Daoy (cell line): ENCODE measurements around the gene HVCN1. TPM values are rescaled to one million over a fixed set of nuclear protein-coding genes. Genes with fewer than 3 reads are reported as not detected.
"Not testable (repeated sequence)": the region's sequence is repeated elsewhere in the genome, so short reads cannot be mapped to it uniquely, and the experiment has no call there.

ENCODE experiments used
- DNase-seq: peaks from one replicate; pipeline ENCODE4 v3.0.0-alpha.2; 2015; ENCODE audit warnings: low read depth
- total RNA-seq: library from RNA; depleted of rRNA; stranded (reverse); fragments of >200 nt; shearing (Covaris generic); gene quantifications from 2 replicates; pipeline ENCODE4 v1.2.3, GENCODE V29; 2014

The HVCN1 gene
- total RNA-seq, 1 experiment from 2014 or later, result 0.23 TPM

- no peak for DNase-seq
These were observed 20.3 kb downstream of the HVCN1 start for GRCh38 chr12:110668480-110669192.

DNA sequence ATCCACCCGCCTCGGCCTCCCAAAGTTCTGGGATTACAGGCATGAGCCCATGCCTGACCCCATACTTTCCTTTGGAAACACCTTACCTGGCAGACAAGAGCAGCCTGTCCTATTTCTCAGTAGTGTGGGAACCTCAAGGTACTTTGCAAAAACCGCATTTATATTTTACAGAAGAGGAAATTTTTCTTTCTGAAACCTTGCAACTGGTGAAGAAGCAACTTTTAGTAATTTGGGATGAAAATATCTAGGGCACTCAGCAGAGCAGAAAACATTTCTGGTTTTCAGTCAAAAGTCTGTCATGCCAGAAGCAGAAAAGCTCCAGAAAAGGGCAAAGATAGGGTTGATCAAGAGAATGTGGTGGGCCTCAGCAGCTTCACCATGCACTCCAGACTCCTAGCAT is 21.2 kb downstream of the HVCN1 start:
- DNase-seq, result no peak

- no peak for DNase-seq
These were observed 22.0 kb downstream of the HVCN1 start for GRCh38 chr12:110666892-110667291.

DNA sequence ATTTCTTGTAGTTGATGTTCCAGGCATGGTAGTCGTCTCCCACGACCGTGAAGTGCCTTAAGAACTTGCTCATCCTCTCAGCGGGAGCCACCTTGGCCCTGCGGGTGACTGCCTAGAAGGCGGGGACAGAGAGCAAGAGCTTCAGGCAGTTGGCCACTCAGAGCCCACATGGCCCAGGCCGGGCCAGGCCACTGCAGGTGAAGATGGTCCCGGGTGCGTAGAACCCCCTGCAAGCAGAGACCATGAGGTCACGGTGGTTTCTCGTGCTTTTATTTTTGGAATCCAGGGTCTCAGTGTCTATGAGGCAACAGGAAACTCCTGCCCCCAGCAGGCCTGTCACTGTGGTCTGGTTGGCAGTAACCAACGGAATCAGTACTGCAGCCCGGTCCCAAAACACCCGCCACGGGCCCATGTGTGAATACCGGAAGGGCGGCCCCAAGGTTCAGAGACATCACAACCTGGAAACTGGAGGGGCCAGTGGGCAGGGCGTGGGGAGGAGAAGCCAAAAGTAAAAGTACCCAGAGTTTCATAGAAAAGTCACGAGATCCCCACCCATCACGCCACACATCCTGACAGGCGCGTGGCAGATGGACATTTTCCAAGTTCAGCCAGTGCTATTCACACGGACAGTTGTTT is 27.5 kb downstream of the HVCN1 start:
- DNase-seq, result no peak

DNA sequence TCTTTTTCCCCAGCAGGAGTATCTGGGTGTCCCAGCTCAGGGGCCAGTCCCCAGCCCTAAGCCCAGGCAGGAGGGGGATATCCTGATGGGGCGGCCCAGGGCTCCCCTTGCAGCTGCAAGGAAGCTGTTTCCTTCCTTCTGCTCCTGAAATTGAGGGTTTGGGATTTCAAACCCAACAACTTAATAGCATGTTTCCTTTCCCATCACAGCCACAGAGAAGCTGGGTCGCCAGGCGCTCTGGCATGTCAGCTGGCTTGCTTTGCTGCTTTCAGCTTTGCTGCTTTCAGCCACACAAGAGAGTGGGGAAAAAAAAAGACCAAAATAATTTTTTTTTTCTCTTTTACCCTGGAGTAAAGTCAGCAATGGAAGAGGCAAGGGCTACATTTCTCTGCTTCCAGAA is 30.0 kb downstream of the HVCN1 start:
- no peak for DNase-seq

DNA sequence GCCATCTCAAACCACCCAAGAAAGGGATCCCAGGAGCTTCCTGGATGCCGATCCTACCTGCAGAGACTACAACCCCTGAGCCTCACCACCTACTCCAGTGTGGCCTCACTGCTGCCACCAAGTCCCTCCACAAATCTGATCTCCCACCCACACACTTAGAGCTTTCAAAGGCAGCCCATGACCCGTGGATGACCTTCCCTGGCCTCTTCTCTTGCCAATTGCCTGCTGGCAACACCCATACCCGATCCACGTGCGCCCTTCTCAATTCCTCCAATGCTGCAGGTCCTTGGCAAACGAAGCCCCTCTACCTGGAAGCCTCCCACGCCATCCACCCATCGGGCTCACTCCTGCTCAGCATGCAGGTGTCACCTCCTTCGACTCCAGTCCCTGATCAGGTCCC is 30.7 kb downstream of the HVCN1 start:
- DNase-seq, result no peak

GRCh38 chr12:110657747-110658146 is 31.2 kb downstream of the HVCN1 start:
- no peak for DNase-seq

- no peak for DNase-seq
These were observed 32.8 kb downstream of the HVCN1 start for GRCh38 chr12:110656071-110656655.

GRCh38 chr12:110654238-110654637 is 34.7 kb downstream of the HVCN1 start:
- DNase-seq, result not testable (repeated sequence)

GRCh38 chr12:110649341-110649847 is 39.5 kb downstream of the HVCN1 start:
- no peak for DNase-seq

DNA sequence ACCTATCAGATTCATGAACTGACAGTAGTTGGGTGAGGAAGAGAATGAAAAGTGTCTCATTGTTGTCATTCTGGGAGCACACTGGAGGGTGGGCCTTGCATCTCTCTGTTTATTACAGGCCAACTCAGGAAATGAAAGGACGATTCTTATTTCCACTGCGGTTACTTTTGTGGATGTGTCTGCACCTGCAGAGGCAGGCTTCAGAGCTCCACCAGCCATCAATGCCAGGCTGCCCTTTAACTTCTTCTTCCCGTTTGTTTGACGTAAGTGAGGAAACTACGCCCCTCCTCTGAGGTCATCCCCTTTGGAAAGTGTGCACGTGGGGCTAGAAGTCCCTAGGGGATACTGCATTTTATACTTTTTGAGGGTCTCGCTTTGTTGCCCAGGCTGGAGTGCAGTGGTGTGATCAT is 41.3 kb downstream of the HVCN1 start:
- no peak for DNase-seq

- peak; percentile 56 for DNase-seq
These were observed 47.4 kb downstream of the HVCN1 start for GRCh38 chr12:110641521-110641920.

DNA sequence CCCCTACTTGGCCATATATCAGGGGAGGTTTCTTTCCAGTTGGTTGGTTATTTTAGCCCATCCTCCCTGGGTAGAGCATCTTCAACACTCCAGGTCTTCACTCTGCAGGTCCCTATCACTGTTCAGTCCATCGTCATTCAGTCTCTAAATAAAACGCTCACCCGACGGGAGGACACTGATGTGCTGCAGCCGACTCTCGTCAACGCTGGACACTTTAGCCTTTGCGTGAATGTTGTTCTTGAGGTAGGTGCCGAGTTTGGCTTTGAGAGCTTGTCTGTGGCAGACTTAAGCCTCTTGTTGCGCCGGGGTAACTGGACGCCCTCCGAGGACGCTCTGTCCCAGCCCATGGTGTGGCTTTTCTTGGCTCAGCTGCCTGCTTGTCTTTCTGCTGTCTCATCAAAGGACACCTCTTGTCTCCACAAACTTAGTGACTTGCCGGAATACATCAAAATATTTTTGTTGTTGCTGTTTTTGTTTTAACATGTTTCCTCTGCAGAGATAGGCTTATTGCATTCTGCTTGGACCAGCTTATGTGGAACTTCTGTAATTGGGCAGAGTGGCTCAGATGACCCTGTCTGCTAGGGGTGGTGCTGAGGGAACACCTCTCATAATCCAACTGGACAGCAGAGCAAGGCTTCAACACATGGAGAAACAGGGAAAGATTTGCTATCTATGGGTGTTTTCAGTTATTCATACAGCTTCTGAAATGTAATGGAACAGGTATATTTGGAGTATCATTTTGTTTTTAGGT is 48.5 kb downstream of the HVCN1 start:
- DNase-seq, result no peak

- no peak for DNase-seq
These were observed 49.4 kb downstream of the HVCN1 start for GRCh38 chr12:110639336-110640141.

- no peak for DNase-seq
These were observed 50.1 kb downstream of the HVCN1 start for GRCh38 chr12:110638796-110639195.

GRCh38 chr12:110637869-110638441 is 51.0 kb downstream of the HVCN1 start:
- DNase-seq, result no peak

DNA sequence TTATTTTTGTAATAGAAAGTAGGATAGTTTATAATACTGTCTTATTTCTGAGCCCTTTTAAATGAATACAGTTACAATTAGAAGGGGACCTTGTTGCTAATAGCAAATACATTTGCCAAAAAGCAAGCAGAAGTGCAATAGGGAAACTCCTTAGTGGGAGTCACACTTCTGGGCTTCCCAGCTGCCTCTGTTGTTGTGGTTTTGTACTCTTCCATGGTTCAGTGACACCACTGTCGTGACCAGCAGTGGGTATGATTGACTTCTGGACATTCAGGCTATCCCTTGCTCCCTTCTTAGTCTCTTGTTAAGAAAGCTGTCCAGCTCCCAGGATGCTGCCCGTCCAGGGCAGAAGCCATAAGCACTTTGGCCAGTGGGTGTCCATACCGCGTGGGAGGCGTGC is 52.4 kb downstream of the HVCN1 start:
- DNase-seq, result no peak

- no peak for DNase-seq
These were observed 53.9 kb downstream of the HVCN1 start for GRCh38 chr12:110635055-110635454.

DNA sequence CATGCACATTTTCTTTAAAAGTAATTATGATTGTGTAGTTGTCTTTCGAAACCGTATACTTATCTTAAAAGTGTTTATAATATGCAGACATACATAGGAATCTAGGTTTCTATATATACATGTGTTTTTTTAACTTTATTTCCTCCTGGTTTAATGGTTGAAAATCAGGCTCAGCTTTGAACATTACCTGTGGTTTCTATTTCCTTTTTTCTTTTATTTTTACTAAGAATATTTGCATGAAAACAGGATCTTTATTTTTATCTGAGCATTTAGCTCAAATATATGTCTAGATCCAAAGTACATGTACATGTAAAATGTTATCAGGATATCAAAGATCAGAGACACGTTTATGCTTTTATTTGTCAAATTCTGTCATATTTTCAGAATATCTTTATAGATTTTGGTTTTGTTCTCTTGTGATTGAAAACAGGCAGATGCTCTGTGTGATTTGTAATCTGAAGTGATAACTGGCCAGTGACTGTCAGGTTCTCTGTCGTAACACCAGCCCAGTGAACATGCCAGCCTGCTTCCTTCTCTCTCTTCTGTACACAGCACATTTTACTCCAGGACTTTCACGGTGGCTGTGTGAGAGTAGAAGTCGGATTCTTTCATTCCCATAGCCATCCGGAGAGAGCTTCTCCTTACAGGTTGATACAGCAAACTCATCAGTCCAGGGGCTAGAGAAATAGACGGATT is 61.3 kb downstream of the HVCN1 start:
- DNase-seq, result no peak

- DNase-seq, result no peak
These were observed 66.3 kb downstream of the HVCN1 start for GRCh38 chr12:110622582-110622981.
